IMR-90 (cell line): Measurements from ENCODE around the gene IL13. TPM values are rescaled to one million over a fixed set of nuclear protein-coding genes. Genes with fewer than 3 reads are reported as not detected.

Experiments
- ATAC-seq: fragments of 200-7000 bp; cut with Tn5 transposase; 2 replicates; pipeline ENCODE4 v1.9.1; 2020; ENCODE audit warnings: low read depth, mild to moderate bottlenecking, moderate library complexity
- BruUV-seq: library from RNA; stranded (reverse); fragments of 400-500 nt; replicated peaks from 2 replicates; lab custom pipeline; 2021; lab: Mats Ljungman, UMichigan
- CTCF ChIA-PET: fragments of 300-600 bp; formaldehyde crosslinking; extraction: SDS; loops from one replicate; lab custom pipeline; 2021; ENCODE audit warnings: antibody characterized with exemption; lab: Yijun Ruan, JAX
- POLR2A ChIA-PET: fragments of 300-600 bp; sonication (Branson Sonifier 250); formaldehyde crosslinking; loops from one replicate; lab custom pipeline; 2022; ENCODE audit warnings: antibody characterized with exemption; ENCODE audit not compliant: unreplicated experiment; lab: Charles Lee
- DNase-seq: peaks from one replicate; pipeline ENCODE4 v3.0.0; 2013
- H2AFZ ChIP-seq: replicated peaks from 2 replicates; pipeline ENCODE3; 2013; ENCODE audit warnings: low read length, mild to moderate bottlenecking; ENCODE audit not compliant: poor library complexity
- H2AK5ac ChIP-seq: 2 replicates; pipeline ENCODE4 v1.6.1; 2013; ENCODE audit warnings: low read depth, low read length, inconsistent platforms
- H2AK9ac ChIP-seq: replicated peaks from 2 replicates; pipeline ENCODE3; 2013; ENCODE audit warnings: mild to moderate bottlenecking, low read depth, low read length, moderate library complexity; ENCODE audit not compliant: poor library complexity
- H2BK120ac ChIP-seq: 2 replicates; pipeline ENCODE4 v1.6.1; 2013; ENCODE audit warnings: low read depth, low read length, inconsistent platforms
- H2BK15ac ChIP-seq: 3 replicates; pipeline ENCODE4 v1.6.1; 2013; ENCODE audit warnings: low read depth, low read length, inconsistent platforms
- H2BK20ac ChIP-seq: 2 replicates; pipeline ENCODE4 v1.6.1; 2013; ENCODE audit warnings: low read depth, mild to moderate bottlenecking, inconsistent platforms, low read length, moderate library complexity
- H2BK5ac ChIP-seq: 2 replicates; pipeline ENCODE4 v1.6.1; 2013; ENCODE audit warnings: mild to moderate bottlenecking, low read depth, low read length, inconsistent platforms; ENCODE audit not compliant: poor library complexity, severe bottlenecking
- H3K14ac ChIP-seq: replicated peaks from 2 replicates; pipeline ENCODE4 v1.6.1; 2013; ENCODE audit warnings: low read depth, low read length, inconsistent platforms
- H3K18ac ChIP-seq: 2 replicates; pipeline ENCODE4 v1.6.1; 2013; ENCODE audit warnings: low read depth, low read length, control low read depth
- H3K23ac ChIP-seq: 2 replicates; pipeline ENCODE4 v1.6.1; 2013; ENCODE audit warnings: low read depth, low read length, inconsistent platforms
- H3K27ac ChIP-seq: 2 replicates; pipeline ENCODE4 v1.5.1; 2013; ENCODE audit warnings: mild to moderate bottlenecking, control low read depth, low read length; ENCODE audit not compliant: insufficient read depth
- H3K27me3 ChIP-seq: 2 replicates; pipeline ENCODE4 v1.6.1; 2013; ENCODE audit warnings: low read length; ENCODE audit not compliant: control insufficient read depth, insufficient read depth
- H3K36me3 ChIP-seq: 2 replicates; pipeline ENCODE4 v1.6.1; 2013; ENCODE audit warnings: low read length, mixed read lengths; ENCODE audit not compliant: control insufficient read depth, insufficient read depth
- H3K4ac ChIP-seq: 2 replicates; pipeline ENCODE4 v1.6.1; 2013; ENCODE audit warnings: low read depth, low read length, inconsistent platforms
- H3K4me1 ChIP-seq: 2 replicates; pipeline ENCODE4 v1.6.1; 2013; ENCODE audit warnings: low read length, mixed read lengths; ENCODE audit not compliant: control insufficient read depth, insufficient read depth
- H3K4me2 ChIP-seq: 2 replicates; pipeline ENCODE4 v1.6.1; 2013; ENCODE audit warnings: low read depth, mild to moderate bottlenecking, control low read depth, low read length, moderate library complexity
- H3K4me3 ChIP-seq: 2 replicates; pipeline ENCODE4 v1.5.1; 2013; ENCODE audit warnings: low read depth, mild to moderate bottlenecking, control low read depth, low read length, moderate library complexity; ENCODE audit not compliant: insufficient read depth
- H3K56ac ChIP-seq: 2 replicates; pipeline ENCODE4 v1.6.1; 2013; ENCODE audit warnings: low read length, inconsistent platforms; ENCODE audit not compliant: insufficient read depth; ENCODE audit errors: extremely low read depth
- H3K79me1 ChIP-seq, 2 experiments: 2 replicates each; pipeline ENCODE4 v1.6.1; 2013; ENCODE audit warnings: low read length in 2 of 2, inconsistent platforms in 1 of 2, low read depth in 1 of 2
- H3K9ac ChIP-seq: 2 replicates; pipeline ENCODE4 v1.6.1; 2013; ENCODE audit warnings: low read depth, low read length, control low read depth
- H3K9me1 ChIP-seq: 2 replicates; pipeline ENCODE4 v1.6.1; 2013; ENCODE audit warnings: low read length, inconsistent platforms; ENCODE audit not compliant: insufficient read depth
- H3K9me3 ChIP-seq: 2 replicates; pipeline ENCODE4 v1.6.1; 2013; ENCODE audit warnings: low read length; ENCODE audit not compliant: control insufficient read depth, insufficient read depth
- H4K20me1 ChIP-seq: 2 replicates; pipeline ENCODE4 v1.6.1; 2013; ENCODE audit warnings: low read length, inconsistent platforms; ENCODE audit not compliant: insufficient read depth
- H4K5ac ChIP-seq: 2 replicates; pipeline ENCODE4 v1.6.1; 2013; ENCODE audit warnings: mild to moderate bottlenecking, low read depth, low read length, control low read depth
- H4K8ac ChIP-seq, 2 experiments: 2 replicates each; pipeline ENCODE4 v1.6.1; 2013; ENCODE audit warnings: low read depth in 2 of 2, low read length in 2 of 2, control low read depth in 1 of 2, inconsistent platforms in 1 of 2
- H4K91ac ChIP-seq: 2 replicates; pipeline ENCODE4 v1.6.1; 2013; ENCODE audit warnings: low read depth, low read length, inconsistent platforms; ENCODE audit not compliant: insufficient read depth
- FOS ChIP-seq: fragments of 150-350 bp; IDR thresholded peaks from 2 replicates; pipeline ENCODE4 v1.6.1; 2016; ENCODE audit warnings: low read depth, low read length
- MXI1 ChIP-seq: IDR thresholded peaks from 2 replicates; pipeline ENCODE4 v1.6.1; 2012; ENCODE audit warnings: low read depth, mild to moderate bottlenecking, low read length, moderate library complexity, borderline replicate concordance
- WGBS, 2 experiments: methylation state at CpG; one replicate each; pipeline versions ENCODE4 v1.1.5 to v1.1.7; 2013; ENCODE audit warnings: missing lambda C conversion rate in 2 of 2; ENCODE audit not compliant: insufficient read length in 1 of 2; ENCODE audit errors: extremely low coverage in 2 of 2; 5-methylcytosine and 5-hydroxymethylcytosine counted together
- dilution Hi-C: fragments of 300-500 bp; cut with HindIII; formaldehyde crosslinking; loops from one replicate; pipeline ENCODE4 v1.14.3; 2018; ENCODE audit warnings: low sequenced_read_pairs; ENCODE audit not compliant: unreplicated experiment
- in situ Hi-C: fragments of 300-500 bp; cut with MboI; formaldehyde crosslinking; loops from 3 replicates; pipeline ENCODE4 v1.14.3; 2019; ENCODE audit warnings: low sequenced_read_pairs, inconsistent platforms, mixed read lengths
- intact Hi-C: fragments of 100-400 bp; cut with micrococcal nuclease; formaldehyde crosslinking; loops from 2 replicates; pipeline ENCODE4 v1.10.0; 2022
- polyA plus RNA-seq, 3 experiments: library from polyadenylated mRNA; depleted of rRNA; stranded (reverse); fragments of >200 nt; gene quantifications; 2 replicates each; pipeline ENCODE4 v1.2.3, GENCODE V29; 2012; ENCODE audit warnings: low replicate concordance in 1 of 3
- total RNA-seq: library from RNA; depleted of rRNA; stranded (reverse); fragments of >200 nt; gene quantifications from 2 replicates; pipeline ENCODE4 v1.2.3, GENCODE V29; 2012

Gene IL13
- total and polyA plus RNA-seq, 2 of the 4 experiments (the other 2 are of a cell fraction): not detected

- H4K5ac ChIP-seq: no peak overlapping the region
- no peaks in the 10 kb centered on the region for H3K36me3 ChIP-seq
- H3K27ac ChIP-seq: no peak overlapping the region
- CTCF ChIA-PET: interaction anchor here (1.2 kb wide), 1 partner anchor 156 kb away, joined by 4 read pairs; no protein-coding TSS in a partner anchor
- no peak overlapping the region for H2AK5ac ChIP-seq
- no peak overlapping the region for H4K8ac ChIP-seq
- no peak overlapping the region for H3K14ac ChIP-seq
- no peak overlapping the region for H3K56ac ChIP-seq
- H3K18ac ChIP-seq: no peak overlapping the region
- H3K9me3 ChIP-seq: no peaks in the 10 kb centered on the region
- in situ Hi-C loops: no loop called here
- ATAC-seq (no peak), DNase-seq (no peak)
- H3K79me1 ChIP-seq: no peaks in the 10 kb centered on the region
- H3K9me1 ChIP-seq: peaks cover 9% of the 10 kb centered on the region; the same call in 1 of the 2 replicates
- no peak overlapping the region for H2AFZ ChIP-seq
- no peak overlapping the region for H3K9ac ChIP-seq
- no peaks in the 10 kb centered on the region for H4K20me1 ChIP-seq
- H3K4ac ChIP-seq: no peak overlapping the region
- no peak overlapping the region for H3K4me2 ChIP-seq
- no TSS peak for BruUV-seq
- H3K4me3 ChIP-seq: no peak overlapping the region
- no peak for TF ChIP-seq FOS
- TF ChIP-seq MXI1: no peak
- no peak overlapping the region for H2BK15ac ChIP-seq
- dilution Hi-C loops: no loop called here
- H2AK9ac ChIP-seq: no peak overlapping the region
- no peak overlapping the region for H2BK20ac ChIP-seq
- peaks cover 4% of the 10 kb centered on the region for H3K4me1 ChIP-seq
- no peak overlapping the region for H4K91ac ChIP-seq
- intact Hi-C loops: no loop called here
- H3K23ac ChIP-seq: no peak overlapping the region
- POLR2A ChIA-PET: no interaction called here
- no peak overlapping the region for H2BK120ac ChIP-seq
- no CpG with 5 or more reads among the region's 4 CpGs for WGBS, 2 experiments
- no peak overlapping the region for H2BK5ac ChIP-seq
- no peaks in the 10 kb centered on the region for H3K27me3 ChIP-seq
These were observed 24.0 kb downstream of the IL13 start for GRCh38 chr5:132681983-132682382.
